ENCODE data around the gene POLR3K.

DNA sequence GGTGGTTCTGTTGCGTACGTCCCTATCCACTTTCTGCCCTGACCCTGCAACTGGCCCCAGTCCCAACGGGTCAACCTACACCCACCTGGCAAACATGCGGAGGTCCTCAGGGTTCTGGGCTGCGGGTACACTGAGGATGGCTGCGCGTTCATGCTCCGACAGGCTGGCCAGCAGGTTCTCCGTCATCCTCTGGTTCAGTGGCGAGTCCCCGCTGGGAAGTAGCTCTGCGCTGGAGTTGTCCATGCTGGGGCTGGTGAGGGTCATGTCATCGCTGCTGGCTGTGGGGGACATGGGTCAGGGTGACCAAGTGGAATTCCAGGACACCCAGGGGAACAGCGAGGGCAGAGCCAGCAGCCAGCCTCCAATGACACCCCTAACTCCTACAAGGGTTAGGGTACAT, 35.2 kb upstream of the POLR3K start:
- TF ChIP-seq, protein P1, sequence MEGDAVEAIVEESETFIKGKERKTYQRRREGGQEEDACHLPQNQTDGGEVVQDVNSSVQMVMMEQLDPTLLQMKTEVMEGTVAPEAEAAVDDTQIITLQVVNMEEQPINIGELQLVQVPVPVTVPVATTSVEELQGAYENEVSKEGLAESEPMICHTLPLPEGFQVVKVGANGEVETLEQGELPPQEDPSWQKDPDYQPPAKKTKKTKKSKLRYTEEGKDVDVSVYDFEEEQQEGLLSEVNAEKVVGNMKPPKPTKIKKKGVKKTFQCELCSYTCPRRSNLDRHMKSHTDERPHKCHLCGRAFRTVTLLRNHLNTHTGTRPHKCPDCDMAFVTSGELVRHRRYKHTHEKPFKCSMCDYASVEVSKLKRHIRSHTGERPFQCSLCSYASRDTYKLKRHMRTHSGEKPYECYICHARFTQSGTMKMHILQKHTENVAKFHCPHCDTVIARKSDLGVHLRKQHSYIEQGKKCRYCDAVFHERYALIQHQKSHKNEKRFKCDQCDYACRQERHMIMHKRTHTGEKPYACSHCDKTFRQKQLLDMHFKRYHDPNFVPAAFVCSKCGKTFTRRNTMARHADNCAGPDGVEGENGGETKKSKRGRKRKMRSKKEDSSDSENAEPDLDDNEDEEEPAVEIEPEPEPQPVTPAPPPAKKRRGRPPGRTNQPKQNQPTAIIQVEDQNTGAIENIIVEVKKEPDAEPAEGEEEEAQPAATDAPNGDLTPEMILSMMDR (conservative IDR thresholded peaks at IDR 0.05), result no peak
- TF ChIP-seq ZFX (IDR thresholded peaks at IDR 0.05), result no peak
